Measurements from ENCODE around the gene FILIP1L.

The FILIP1L gene

DNA sequence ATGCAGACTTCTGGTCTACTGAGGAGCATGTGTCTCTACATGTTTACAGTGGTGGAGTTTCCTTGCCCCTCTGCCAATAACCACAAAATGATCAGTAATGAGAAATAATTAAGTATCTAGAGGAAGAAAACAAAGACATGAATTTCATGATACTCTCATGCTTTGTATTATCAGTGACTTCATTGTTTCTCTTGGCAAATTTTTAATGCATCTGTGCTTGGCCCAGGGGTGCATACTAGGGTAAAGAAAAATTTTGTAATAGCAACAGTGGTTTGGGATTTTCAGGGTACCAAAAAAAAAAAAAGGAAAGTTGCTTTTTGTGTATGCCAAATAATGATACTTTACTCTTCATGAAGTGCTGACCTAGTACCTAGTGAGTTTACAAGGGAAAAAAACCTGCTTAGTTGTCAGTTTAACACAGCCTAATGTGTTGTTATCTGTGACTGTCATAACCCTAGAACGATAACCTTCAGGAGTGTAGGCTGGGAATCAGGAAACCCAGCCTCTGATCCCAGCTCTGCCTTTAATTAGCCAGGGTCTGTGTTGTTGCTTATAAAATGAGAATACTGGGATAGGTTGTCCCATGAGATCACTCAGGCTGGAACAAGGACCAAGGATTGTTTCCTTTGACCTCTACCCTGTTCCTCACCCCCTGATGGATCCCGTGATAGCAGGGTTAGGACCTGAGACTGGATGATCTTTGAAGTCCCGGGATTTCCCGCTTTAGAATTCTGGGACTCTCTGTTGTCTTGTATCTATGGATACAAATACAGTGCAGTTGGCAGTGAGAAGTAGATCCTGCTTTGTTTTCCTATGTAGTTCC is 179.1 kb downstream of the FILIP1L start:
- DNase-seq (ENCODE audit: low spot score) = no peak
- TF ChIP-seq, protein P1, sequence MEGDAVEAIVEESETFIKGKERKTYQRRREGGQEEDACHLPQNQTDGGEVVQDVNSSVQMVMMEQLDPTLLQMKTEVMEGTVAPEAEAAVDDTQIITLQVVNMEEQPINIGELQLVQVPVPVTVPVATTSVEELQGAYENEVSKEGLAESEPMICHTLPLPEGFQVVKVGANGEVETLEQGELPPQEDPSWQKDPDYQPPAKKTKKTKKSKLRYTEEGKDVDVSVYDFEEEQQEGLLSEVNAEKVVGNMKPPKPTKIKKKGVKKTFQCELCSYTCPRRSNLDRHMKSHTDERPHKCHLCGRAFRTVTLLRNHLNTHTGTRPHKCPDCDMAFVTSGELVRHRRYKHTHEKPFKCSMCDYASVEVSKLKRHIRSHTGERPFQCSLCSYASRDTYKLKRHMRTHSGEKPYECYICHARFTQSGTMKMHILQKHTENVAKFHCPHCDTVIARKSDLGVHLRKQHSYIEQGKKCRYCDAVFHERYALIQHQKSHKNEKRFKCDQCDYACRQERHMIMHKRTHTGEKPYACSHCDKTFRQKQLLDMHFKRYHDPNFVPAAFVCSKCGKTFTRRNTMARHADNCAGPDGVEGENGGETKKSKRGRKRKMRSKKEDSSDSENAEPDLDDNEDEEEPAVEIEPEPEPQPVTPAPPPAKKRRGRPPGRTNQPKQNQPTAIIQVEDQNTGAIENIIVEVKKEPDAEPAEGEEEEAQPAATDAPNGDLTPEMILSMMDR (IDR thresholded peaks at IDR 0.05; ENCODE audit: extremely low read depth, missing control alignments) = no peak

DNA sequence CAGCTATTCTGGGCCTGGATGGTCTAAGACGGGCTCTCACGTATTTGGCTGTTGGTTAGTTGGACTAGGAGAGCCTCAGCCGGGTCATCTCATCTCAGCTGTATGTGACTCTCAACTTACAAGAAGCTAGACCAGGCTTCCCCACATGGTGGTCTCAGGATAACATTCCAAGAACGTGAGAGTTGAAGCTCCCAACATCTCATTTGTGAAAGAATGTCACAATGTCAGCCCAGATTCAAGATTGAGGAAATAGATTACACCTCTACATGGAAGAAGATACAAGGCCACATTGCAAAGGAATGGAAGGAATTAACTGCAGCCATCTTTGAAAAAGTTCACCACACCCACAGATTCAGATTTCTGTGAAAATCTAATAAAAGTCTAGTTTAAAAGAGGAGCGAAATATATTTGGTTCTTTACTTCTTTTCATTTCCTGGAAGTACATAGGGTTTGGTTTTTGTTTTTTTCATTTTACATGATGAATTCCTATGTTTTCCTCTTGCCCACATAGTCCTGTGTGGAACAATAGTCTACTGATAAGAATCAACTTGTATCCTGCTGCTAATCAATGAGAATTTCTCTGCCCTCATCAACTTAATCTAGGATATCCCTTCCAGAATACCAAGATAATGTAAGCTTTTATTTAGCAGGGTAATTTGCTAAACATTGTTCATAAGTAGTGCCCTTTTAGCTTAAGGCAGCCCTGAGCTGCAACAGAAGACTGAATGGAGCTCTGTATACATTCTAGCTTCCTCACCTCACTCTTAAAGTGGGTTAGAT is 180.1 kb downstream of the FILIP1L start:
- TF ChIP-seq, protein P1 (IDR thresholded peaks at IDR 0.05; ENCODE audit: extremely low read depth, missing control alignments) = no peak
- DNase-seq (ENCODE audit: low spot score) = no peak

DNA sequence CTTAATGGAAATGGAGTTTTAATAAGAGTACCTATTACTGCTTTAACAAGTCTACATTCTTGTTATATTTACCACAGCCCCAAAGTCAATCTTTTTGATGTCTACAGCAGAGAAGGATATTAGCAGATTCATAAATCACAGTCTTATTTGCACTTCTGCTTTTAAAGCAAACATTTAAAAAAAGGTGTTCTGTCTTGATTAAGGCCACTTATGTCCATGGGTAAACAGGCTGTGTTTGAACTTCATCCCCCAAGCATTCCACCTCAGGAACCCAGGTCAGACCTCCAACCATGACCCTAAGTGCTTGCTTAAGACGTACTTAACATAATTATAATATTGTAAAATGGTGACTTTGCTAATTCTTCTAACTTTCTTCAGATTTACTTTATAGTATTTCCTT is 183.2 kb downstream of the FILIP1L start:
- TF ChIP-seq, protein P1 (IDR thresholded peaks at IDR 0.05; ENCODE audit: extremely low read depth, missing control alignments) = no peak
- DNase-seq (ENCODE audit: low spot score) = no peak

DNA sequence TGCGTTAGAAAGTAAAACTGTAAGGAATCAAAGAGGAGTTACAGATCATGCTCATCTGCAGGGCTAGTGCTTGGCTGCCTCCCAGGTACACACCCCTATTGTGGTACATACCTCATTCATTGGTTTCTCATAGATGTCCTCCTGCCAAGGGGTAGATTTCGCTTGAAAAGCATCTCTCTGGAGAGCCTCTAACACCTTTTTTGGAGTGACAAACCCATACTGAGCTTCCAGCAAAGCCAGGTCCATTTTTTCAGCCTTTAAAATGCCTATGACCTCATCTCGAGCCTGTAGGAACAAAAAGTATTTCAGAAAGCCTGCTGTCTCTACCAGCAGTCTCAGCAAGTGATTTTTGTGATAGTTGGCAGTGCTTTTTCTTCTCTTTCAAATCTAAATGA is 184.6 kb downstream of the FILIP1L start:
- no peak for DNase-seq (ENCODE audit: low spot score)
- TF ChIP-seq, protein P1 (IDR thresholded peaks at IDR 0.05; ENCODE audit: extremely low read depth, missing control alignments) = no peak

DNA sequence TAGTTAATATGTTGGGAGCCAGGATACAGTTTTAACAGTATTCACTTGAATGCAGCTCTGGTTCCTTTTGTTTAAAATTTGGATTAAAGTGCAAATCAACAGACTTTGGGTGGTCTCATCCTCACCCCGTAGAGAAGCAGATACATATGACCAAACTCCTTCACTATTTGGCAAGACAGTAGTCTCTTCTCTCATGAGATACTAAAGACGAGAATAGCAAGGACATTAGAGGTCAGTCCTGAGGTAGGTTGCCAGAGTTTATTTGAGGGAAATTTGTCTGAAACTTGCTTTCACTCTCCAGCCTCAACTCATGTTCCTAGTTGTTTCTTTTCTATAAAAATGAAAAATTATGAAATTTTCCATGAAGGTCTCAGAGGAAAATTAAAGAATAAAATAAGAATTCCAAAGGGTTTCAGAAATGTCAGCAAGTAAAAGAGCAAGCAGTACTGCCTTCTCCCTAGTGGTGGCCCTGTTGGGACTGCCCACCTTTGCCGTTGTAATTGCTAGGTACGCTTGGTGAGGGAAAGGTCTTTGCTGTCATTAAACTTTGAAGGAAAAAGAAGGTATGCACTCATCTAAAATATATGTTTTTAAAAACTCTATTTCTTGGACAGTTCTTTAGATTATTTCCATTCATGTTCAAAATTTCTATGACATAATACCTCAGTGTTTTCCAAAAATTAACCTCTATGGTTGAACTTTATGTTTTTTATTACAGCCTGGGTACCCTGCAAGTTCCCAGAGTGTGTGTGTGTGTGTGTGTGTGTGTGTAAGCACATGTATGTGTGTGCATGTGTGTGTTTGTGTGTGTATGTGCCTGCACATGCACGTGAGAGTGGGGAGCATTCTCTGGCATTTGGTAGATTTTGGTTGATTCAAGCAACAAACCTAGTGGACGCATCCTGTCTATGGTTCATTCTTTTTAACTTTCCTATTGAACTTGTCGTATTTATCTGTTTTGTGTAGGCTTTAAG is 185.2 kb downstream of the FILIP1L start:
- no peak for DNase-seq (ENCODE audit: low spot score)
- TF ChIP-seq, protein P1 (IDR thresholded peaks at IDR 0.05; ENCODE audit: extremely low read depth, missing control alignments) = no peak

DNA sequence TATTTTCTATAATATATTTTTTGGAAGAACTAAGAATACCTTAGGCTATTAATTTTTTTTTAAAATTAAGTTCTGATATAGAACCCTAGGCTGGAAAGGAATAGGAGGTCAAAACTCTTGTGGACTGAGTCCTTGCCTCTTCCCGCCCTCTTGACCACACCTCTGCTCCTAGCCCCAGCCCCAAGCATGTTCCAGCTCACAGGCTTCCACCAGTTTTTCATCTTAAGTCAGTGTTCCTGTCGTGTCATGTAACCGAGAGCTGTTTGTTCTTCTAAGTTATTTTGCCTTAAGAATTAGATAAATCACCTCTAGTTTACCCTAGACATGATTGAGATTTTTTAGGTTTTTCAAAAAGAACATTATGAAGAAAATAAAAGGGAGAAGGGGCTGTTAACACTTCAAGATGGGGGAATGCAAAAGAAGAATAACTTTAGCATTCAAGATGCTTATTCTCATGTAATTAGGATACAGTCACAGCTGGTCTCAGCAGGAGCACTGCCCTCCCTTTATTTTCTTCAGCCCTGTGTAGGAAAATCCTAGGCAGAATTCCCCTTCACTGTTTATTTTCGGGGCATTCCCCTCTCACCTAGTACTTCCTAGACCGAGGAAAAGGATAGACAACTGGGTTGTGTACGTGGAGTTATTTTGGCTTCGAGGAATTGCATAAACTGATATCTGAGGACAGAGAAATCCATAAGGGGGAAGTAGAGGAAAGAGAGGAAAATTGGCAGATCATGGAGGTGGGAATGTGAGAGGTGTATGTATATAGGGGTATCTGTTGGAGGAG is 186.4 kb downstream of the FILIP1L start:
- no peak for DNase-seq (ENCODE audit: low spot score)
- TF ChIP-seq, protein P1 (IDR thresholded peaks at IDR 0.05; ENCODE audit: extremely low read depth, missing control alignments) = no peak
